Erythroblast (primary cell): ENCODE data around the gene TPD52L1.

ENCODE experiments used
- GATA1 ChIP-seq: IDR thresholded peaks from 2 replicates; pipeline ENCODE4 v1.6.1; 2011; ENCODE audit warnings: low read depth, mild to moderate bottlenecking, control low read depth, low read length, moderate library complexity
- POLR2A ChIP-seq: IDR thresholded peaks from 2 replicates; pipeline ENCODE4 v1.6.1; 2011; ENCODE audit warnings: mild to moderate bottlenecking, low read length

DNA sequence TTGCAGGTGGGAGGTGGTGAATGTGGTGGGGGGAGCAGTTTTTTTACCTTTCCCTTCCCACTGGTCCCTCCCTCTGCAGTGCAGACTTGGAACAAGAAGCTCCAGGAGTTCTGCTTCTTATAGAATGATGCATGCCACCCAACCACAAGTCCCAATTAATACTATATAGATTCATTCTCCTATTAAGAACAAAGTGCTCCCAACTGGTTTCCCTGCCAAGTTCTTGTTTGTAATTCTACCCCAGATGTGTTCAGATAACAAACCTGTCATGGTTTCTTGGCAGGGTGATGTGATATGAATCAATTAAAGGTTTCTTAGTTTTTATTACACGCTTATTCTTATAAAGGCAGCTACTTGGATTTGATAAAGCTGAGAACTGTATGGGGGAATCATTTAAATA lies 124.3 kb downstream of the TPD52L1 start:
- TF ChIP-seq POLR2A (no peak), GATA1 (no peak)
